Measurements from ENCODE around the gene CAMSAP2. TPM values are rescaled to one million over a fixed set of nuclear protein-coding genes. Genes with fewer than 3 reads are reported as not detected.

Gene CAMSAP2
- total and polyA plus RNA-seq, 10 of the 15 experiments (the other 5 are each of a cell fraction or from before 2014, with no cell fraction given): 3.9 to 19.8 (median 8.0) TPM

GRCh38 chr1:200866521-200866920 is 127.8 kb downstream of the CAMSAP2 start (continued):
- no peak for TF ChIP-seq ZBTB4 (CRISPR knock-in tag; IDR thresholded peaks at IDR 0.05)
- TF ChIP-seq BCL11A (IDR thresholded peaks at IDR 0.05; ENCODE audit: low read depth, low read length): peak; percentile 97
- TF ChIP-seq POLR2AphosphoS5 (IDR thresholded peaks at IDR 0.05; ENCODE audit: low read length): 0 out of 2 replicates have a peak, but pooled peaks have one; percentile 33
- TF ChIP-seq TCF7 (IDR thresholded peaks at IDR 0.05; ENCODE audit: borderline replicate concordance): peak; percentile 70
- peak; percentile 99 for TF ChIP-seq IRF4 (IDR thresholded peaks at IDR 0.05; ENCODE audit: low read depth, low read length)
- TF ChIP-seq YBX1 (IDR thresholded peaks at IDR 0.05): no peak
- peak; percentile 9; the same call in 1 of the 2 replicates for TF ChIP-seq ZSCAN29 (IDR thresholded peaks at IDR 0.05)
- TF ChIP-seq KLF5 (IDR thresholded peaks at IDR 0.05; ENCODE audit: partially characterized antibody): no peak
- TF ChIP-seq ATF7 (IDR thresholded peaks at IDR 0.05; ENCODE audit: low read depth): peak; percentile 89
- no peak for TF ChIP-seq MAX (IDR thresholded peaks at IDR 0.05; ENCODE audit: low read depth, low read length)
- no peak for TF ChIP-seq ZNF217 (IDR thresholded peaks at IDR 0.05)
- TF ChIP-seq RBBP5 (conservative IDR thresholded peaks at IDR 0.05): no peak
- TF ChIP-seq MLLT1 (IDR thresholded peaks at IDR 0.05): peak; percentile 71
- no peak for TF ChIP-seq STAT1 (conservative IDR thresholded peaks at IDR 0.05)
- peak; percentile 91 for TF ChIP-seq CHD2 (IDR thresholded peaks at IDR 0.05; ENCODE audit: borderline replicate concordance, low read depth, low read length)
- peak; percentile 95 for TF ChIP-seq TCF3 (IDR thresholded peaks at IDR 0.05; ENCODE audit: borderline replicate concordance, insufficient read depth, low read depth, low read length)
- 0 out of 2 replicates have a peak, but pooled peaks have one; percentile 30 for TF ChIP-seq MYB (IDR thresholded peaks at IDR 0.05; ENCODE audit: borderline replicate concordance, low read depth, low read length)
- TF ChIP-seq WRNIP1 (IDR thresholded peaks at IDR 0.05; ENCODE audit: borderline replicate concordance, low read depth, low read length): no peak
- TF ChIP-seq EGR1 (IDR thresholded peaks at IDR 0.05; ENCODE audit: borderline replicate concordance in 1 of 2, low read depth in 2 of 2, low read length in 2 of 2): peak in 1 of 2 experiments; percentile 55; a peak in 2 of 3 replicates
- TF ChIP-seq MTA3 (IDR thresholded peaks at IDR 0.05; ENCODE audit: borderline replicate concordance, low read length): peak; percentile 97
- peak; percentile 96 to 97 for TF ChIP-seq EP300 (IDR thresholded peaks at IDR 0.05; ENCODE audit: borderline replicate concordance in 1 of 2, control insufficient read depth in 1 of 2, low read depth in 2 of 2, low read length in 2 of 2)
- peak; percentile 97 for TF ChIP-seq JUNB (IDR thresholded peaks at IDR 0.05)
- peak; percentile 87 for TF ChIP-seq SP1 (IDR thresholded peaks at IDR 0.05; ENCODE audit: low read depth, low read length)
- peak; percentile 98 for TF ChIP-seq RUNX3 (IDR thresholded peaks at IDR 0.05; ENCODE audit: low read length)
- TF ChIP-seq BACH1 (IDR thresholded peaks at IDR 0.05; ENCODE audit: borderline replicate concordance): peak; percentile 94; the same call in 1 of the 2 replicates
- peak; percentile 95 for TF ChIP-seq IKZF1 (conservative IDR thresholded peaks at IDR 0.05)

All from GM12878 (cell line).